Left lung (tissue), 10 donors: ENCODE data around the gene EIF1B. TPM values are rescaled to one million over a fixed set of nuclear protein-coding genes. Genes with fewer than 3 reads are reported as not detected.

Experiments used
- ATAC-seq: fragments of 200-7000 bp; cut with Tn5 transposase; one replicate; pipeline ENCODE4 v1.9.1; 2020; ENCODE audit warnings: moderate library complexity
- DNase-seq, 4 donors: peaks; one replicate each; pipeline ENCODE4 v3.0.0-alpha.2; 2013 to 2020
- H3K27ac ChIP-seq, 2 donors: fragments of 200-600 bp; sonication (generic) in 1 of 2; one replicate each; pipeline versions ENCODE4 v1.5.0 to v1.8.0; 2020 to 2021
- H3K27me3 ChIP-seq, 2 donors: fragments of 200-600 bp; sonication (generic) in 1 of 2; one replicate each; pipeline versions ENCODE4 v1.5.0 to v1.8.0; 2020 to 2021
- H3K36me3 ChIP-seq, 2 donors: fragments of 200-600 bp; sonication (generic) in 1 of 2; one replicate each; pipeline versions ENCODE4 v1.5.0 to v1.8.0; 2020 to 2021
- H3K4me1 ChIP-seq, 2 donors: fragments of 200-600 bp; one replicate each; pipeline ENCODE4 v1.8.0; 2021
- H3K4me3 ChIP-seq, 2 donors: fragments of 200-600 bp; sonication (generic) in 1 of 2; one replicate each; pipeline versions ENCODE4 v1.5.0 to v1.8.0; 2020 to 2021; ENCODE audit warnings: mild to moderate bottlenecking in 1 of 2
- H3K9me3 ChIP-seq, 2 donors: fragments of 200-600 bp; sonication (generic) in 1 of 2; one replicate each; pipeline versions ENCODE4 v1.5.0 to v1.8.0; 2020 to 2021
- CTCF ChIP-seq, 2 donors: fragments of 200-600 bp; sonication (generic) in 1 of 2; IDR thresholded peaks; one replicate each; pipeline versions ENCODE4 v1.5.0 to v1.8.0; 2021; ENCODE audit warnings: antibody characterized with exemption in 2 of 2
- intact Hi-C, 2 donors: fragments of 100-400 bp; cut with DNase I; formaldehyde crosslinking; loops; one replicate each; pipeline versions ENCODE4 v1.11.2 to v1.14.2; 2022
- polyA plus RNA-seq, 6 donors: library from polyadenylated mRNA; unstranded; fragments of 120-200 nt; gene quantifications; one replicate each; pipeline ENCODE4 v1.2.1, GENCODE V29; 2013; ENCODE audit not compliant: insufficient read length in 6 of 6
- total RNA-seq, 2 donors: library from RNA; stranded (reverse); fragmentation: NEBNext Ultra II Directional; extraction: Animal tissue kit (Norgen Biotek cat#: 25700); gene quantifications; one replicate each; pipeline ENCODE4 v1.2.1, GENCODE V29; 2021
- donor health status: DM: no; HTN: yes; CAD: no.
- donor health status: DM: no; HTN: no; CAD: no.

The EIF1B gene
- total and polyA plus RNA-seq, 8 donors: 37.7 to 107 (median 98.4) TPM

GRCh38 chr3:40323946-40324345 lies 14.4 kb downstream of the EIF1B start:
- TF ChIP-seq CTCF (IDR thresholded peaks at IDR 0.05): no peak
- intact Hi-C loops: no loop called here

GRCh38 chr3:40324621-40325020 lies 15.1 kb downstream of the EIF1B start:
- Histone ChIP-seq H3K4me3 (no peak overlapping the region), H3K27ac (no peak overlapping the region), H3K36me3 (no peaks in the 10 kb centered on the region), H3K4me1 (no peaks in the 10 kb centered on the region), H3K9me3 (no peaks in the 10 kb centered on the region), H3K27me3 (no peaks in the 10 kb centered on the region)
- intact Hi-C loops: no loop called here
- no peak for TF ChIP-seq CTCF (IDR thresholded peaks at IDR 0.05)
- no peak for DNase-seq
- ATAC-seq: no peak

More at GRCh38 chr3:40323946-40324345, 14.4 kb downstream of the EIF1B start:
- Histone ChIP-seq H3K27ac (no peak overlapping the region), H3K4me1 (no peaks in the 10 kb centered on the region), H3K36me3 (no peaks in the 10 kb centered on the region), H3K27me3 (no peaks in the 10 kb centered on the region), H3K9me3 (no peaks in the 10 kb centered on the region), H3K4me3 (no peak overlapping the region)
- no peak for ATAC-seq
- no peak for DNase-seq

- ATAC-seq: no peak
- intact Hi-C loops: no loop called here
Measured at GRCh38 chr3:40325465-40325864, 16.0 kb downstream of the EIF1B start.

GRCh38 chr3:40328374-40328773 lies 18.9 kb downstream of the EIF1B start:
- TF ChIP-seq CTCF (IDR thresholded peaks at IDR 0.05): no peak
- intact Hi-C loops: no loop called here
- no peak overlapping the region for H3K27ac ChIP-seq
- H3K27me3 ChIP-seq: no peaks in the 10 kb centered on the region
- no peaks in the 10 kb centered on the region for H3K9me3 ChIP-seq
- H3K4me3 ChIP-seq: no peak overlapping the region
- DNase-seq: no peak
- no peak for ATAC-seq
- no peaks in the 10 kb centered on the region for H3K36me3 ChIP-seq
- H3K4me1 ChIP-seq: no peaks in the 10 kb centered on the region

More at GRCh38 chr3:40325465-40325864, 16.0 kb downstream of the EIF1B start:
- DNase-seq: no peak
- H3K9me3 ChIP-seq: no peaks in the 10 kb centered on the region
- no peaks in the 10 kb centered on the region for H3K36me3 ChIP-seq
- no peak overlapping the region for H3K27ac ChIP-seq
- no peak for TF ChIP-seq CTCF (IDR thresholded peaks at IDR 0.05)
- H3K27me3 ChIP-seq: no peaks in the 10 kb centered on the region
- no peak overlapping the region for H3K4me3 ChIP-seq
- no peaks in the 10 kb centered on the region for H3K4me1 ChIP-seq

GRCh38 chr3:40329071-40329470 lies 19.6 kb downstream of the EIF1B start:
- no peaks in the 10 kb centered on the region for H3K27me3 ChIP-seq
- intact Hi-C loops: no loop called here
- H3K4me3 ChIP-seq: no peak overlapping the region
- H3K36me3 ChIP-seq: no peaks in the 10 kb centered on the region
- TF ChIP-seq CTCF (IDR thresholded peaks at IDR 0.05): no peak
- H3K27ac ChIP-seq: no peak overlapping the region
- no peaks in the 10 kb centered on the region for H3K9me3 ChIP-seq
- DNase-seq (peak in 1 of 4 donors; percentile 16), ATAC-seq (no peak)
- no peaks in the 10 kb centered on the region for H3K4me1 ChIP-seq
